ENCODE results near the gene SLC30A10. TPM values are rescaled to one million over a fixed set of nuclear protein-coding genes. Genes with fewer than 3 reads are reported as not detected.
"Not testable (repeated sequence)": the region's sequence is repeated elsewhere in the genome, so short reads cannot be mapped to it uniquely, and the experiment has no call there.

Gene SLC30A10
- polyA plus RNA-seq, 6 donors from 2014 or later = not detected

DNA sequence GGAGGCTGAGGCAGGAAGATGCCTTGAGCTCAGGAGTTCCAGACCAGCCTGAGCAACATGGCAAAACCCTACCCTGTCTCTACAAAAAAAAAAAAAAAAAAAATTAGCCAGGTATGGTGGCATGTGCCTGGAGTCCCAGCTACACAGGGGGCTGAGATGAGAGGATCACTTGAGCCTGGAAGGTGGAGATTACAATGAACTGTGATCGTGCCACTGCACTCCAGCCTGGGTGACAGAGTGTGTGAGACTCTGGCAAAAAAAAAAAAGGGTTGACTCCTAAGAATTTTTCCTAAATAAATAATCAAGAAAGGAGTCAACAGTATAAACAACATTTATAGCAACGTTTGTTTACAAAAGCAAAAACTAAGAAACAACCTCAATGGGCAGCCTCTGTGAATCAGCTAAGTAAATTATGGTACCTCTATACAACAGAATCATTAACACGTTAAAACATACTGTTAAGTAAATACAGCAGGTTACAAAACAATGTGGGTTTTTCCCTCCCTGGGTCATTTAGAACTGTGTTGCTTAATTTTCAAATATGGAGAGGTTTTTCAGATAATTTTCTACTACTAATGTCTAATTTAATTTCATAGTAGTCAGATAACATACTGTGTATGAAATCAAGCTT lies 56.8 kb downstream of the SLC30A10 start:
- H3K36me3 Mint-ChIP-seq = no peaks in the 10 kb centered on the region

DNA sequence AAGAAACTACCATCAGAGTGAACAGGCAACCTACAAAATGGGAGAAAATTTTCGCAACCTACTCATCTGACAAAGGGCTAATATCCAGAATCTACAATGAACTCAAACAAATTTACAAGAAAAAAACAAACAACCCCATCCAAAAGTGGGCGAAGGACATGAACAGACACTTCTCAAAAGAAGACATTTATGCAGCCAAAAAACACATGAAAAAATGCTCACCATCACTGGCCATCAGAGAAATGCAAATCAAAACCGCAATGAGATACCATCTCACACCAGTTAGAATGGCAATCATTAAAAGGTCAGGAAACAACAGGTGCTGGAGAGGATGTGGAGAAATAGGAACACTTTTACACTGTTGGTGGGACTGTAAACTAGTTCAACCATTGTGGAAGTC lies 59.7 kb downstream of the SLC30A10 start:
- H3K36me3 Mint-ChIP-seq; H3K4me3 Mint-ChIP-seq; DNase-seq; H3K9me3 Mint-ChIP-seq; H3K4me1 Mint-ChIP-seq; H3K27me3 Mint-ChIP-seq; ATAC-seq (ENCODE audit: low read depth in 2 of 2); H3K27ac Mint-ChIP-seq: not testable (repeated sequence)

More for the DNA sequence above, 56.8 kb downstream of the SLC30A10 start:
- Mint-ChIP-seq H3K4me3 (no peak overlapping the region), H3K27me3 (peaks cover 11 to 21% (median 11%) of the 10 kb centered on the region in 3 donors), H3K4me1 (no peaks in the 10 kb centered on the region), H3K9me3 (peaks cover 0 to 5% (median 1%) of the 10 kb centered on the region in 7 donors), H3K27ac (no peak overlapping the region)
- ATAC-seq (ENCODE audit: low read depth in 2 of 2) (no peak), DNase-seq (no peak)

Other genes starting within 250 kb of the SLC30A10 start
- gene EPRS1, start 117.9 kb upstream of the SLC30A10 start, polyA plus RNA-seq (ENCODE audit: low read depth in 6 of 6) = 10 to 100 TPM; 35.4 to 54.1 (median 38.4) TPM
- gene BPNT1, start 161.2 kb upstream of the SLC30A10 start, polyA plus RNA-seq (ENCODE audit: low read depth in 6 of 6) = 10 to 100 TPM in 5 of 6 donors, 1 to 10 TPM in 1; 9.6 to 23.0 (median 18.4) TPM
- gene IARS2, start 165.6 kb upstream of the SLC30A10 start, polyA plus RNA-seq (ENCODE audit: low read depth in 6 of 6) = 10 to 100 TPM; 51.3 to 61.5 (median 56.8) TPM

All from naive B cell (primary cell).